Measurements from ENCODE around the gene RERE.

RERE gene

DNA sequence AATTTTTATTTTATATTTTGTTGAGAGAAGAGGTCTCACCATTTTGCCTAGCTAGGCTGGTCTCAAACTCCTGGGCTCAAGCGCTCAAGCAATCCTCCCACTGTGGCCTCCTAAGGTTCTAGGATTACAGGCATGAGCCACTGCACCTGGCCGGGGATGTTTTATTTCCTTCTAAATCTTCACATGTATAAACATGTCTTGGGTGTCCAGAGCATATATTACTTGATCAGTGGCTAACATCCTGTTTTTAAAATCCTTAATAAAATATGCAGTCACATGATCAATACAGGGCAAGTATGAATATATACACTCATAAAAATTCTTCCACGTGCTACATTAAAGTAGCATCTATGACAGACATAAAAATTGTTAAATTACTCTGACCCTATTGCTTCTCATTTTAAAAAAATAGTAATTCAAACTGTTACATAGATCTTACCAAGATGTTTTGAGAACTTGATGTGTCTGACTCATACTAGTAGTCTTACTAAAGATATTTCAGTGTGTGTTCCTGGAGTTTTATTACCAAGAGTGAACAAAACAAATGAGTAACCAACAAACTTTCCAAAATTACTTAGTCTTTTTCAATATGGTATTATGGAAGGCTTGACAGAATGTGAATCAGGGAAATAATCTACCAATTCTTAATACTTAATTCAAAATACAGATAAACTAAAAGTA, 277.0 kb downstream of the RERE start:
- no peak for DNase-seq

DNA sequence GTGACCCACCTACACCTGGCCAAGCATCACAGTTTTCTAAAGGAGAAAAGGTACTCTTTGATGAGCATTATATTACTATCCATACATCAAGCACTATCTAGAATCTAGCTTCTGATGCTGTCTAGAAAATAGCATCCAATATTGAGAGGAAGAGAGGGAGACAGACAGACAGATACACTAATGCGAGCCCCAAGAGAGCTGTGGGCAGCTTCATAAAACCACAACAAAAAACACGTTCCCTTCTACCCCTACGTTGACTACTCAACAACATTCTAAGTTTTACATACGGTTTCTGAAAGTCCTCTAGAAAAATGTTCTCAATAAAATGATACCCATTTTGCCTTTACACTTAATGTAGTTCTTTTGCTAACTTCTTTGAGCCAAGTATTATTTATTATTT, 277.8 kb downstream of the RERE start:
- no peak for DNase-seq

DNA sequence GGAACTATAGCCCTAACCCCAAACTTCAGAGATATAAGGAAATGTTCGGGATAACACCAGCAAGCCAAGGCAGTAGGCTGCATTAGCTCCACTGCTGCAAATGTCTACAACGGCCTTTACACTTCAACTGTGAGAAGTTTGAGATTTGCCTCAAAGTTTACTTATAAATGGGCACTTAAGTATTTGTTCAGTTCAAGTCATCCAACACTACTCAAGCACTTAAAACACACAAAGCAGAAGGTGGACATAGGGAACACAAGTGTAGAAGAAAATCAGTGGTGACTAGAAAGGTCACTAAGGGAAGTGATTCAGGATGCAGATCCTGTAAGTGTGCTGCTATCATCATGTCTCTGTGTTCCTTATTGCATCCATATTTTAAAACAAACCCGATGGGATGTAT, 278.9 kb downstream of the RERE start:
- no peak for DNase-seq

DNA sequence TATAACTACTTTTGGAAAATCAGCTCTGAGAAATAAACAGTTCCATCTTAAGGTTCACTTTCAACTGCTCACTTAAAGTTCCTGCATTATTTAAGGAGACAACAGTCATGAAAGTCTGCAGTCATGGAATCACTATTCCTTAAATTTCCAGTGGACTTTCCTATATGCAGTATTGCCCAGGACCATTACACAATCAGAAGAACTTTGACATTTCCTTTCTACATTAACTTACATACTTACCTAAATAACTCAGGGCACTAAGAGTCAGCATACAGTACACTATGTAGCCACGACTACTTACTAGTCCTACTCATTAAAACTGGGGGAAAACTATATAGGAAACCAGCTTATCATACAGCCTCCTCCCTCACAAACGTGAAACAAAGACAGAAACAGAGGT, 279.4 kb downstream of the RERE start:
- no peak for DNase-seq

DNA sequence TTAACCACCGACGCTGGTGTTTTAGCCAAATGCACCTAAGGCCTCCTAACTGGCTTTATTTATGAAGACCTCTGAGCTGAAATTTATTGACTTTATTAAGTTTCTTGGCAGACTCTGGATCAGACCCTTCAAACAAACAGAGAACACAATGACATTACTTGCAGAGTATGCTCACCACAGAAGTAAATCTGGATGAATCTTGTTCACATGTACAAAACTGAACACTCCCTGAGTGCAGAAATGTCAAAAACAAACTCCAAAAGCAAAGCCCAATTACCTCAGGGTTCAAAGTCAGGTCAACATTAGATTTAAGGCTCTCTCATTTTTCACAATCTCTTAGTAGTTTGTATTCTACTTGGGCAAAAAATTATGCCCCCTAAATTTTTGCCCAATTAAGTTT, 280.9 kb downstream of the RERE start:
- DNase-seq, result no peak

DNA sequence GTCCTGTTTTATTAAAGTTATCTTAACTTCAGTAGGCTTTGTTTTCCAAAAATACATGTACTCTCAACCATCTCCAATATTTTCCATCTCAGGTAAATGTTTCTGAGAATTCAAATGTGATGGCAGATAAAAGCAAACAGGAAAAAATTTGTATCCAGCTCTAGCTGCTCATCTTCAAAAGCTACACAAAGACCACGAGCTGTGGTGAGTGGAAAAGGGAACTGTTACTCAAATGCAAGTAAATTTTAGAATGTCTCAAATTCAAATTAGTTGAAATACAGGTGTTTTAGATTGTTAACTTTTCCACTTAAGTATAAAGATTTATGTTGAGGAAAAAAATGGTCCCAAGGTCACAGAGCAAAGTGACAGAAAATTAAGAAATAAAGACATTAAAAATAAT, 283.5 kb downstream of the RERE start:
- DNase-seq, result no peak

DNA sequence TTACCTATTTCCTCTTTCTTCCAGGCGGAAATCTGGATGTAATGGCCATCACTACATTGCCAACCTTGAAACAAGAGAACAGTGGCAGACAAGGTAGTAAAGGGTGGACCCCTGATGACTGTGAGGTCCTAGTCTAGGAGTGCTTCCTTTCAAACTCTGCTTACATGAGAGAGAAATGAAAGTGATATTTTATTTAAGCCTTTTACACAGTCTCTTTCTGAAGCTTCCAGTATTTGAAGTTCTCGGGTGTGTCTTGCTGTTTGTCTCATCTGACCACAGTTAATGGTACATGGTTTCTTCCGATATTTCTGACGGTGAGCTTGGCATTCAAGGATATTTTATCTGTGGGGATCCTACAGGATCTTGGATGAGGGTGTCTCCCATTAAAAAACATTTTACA, 284.3 kb downstream of the RERE start:
- no peak for DNase-seq

DNA sequence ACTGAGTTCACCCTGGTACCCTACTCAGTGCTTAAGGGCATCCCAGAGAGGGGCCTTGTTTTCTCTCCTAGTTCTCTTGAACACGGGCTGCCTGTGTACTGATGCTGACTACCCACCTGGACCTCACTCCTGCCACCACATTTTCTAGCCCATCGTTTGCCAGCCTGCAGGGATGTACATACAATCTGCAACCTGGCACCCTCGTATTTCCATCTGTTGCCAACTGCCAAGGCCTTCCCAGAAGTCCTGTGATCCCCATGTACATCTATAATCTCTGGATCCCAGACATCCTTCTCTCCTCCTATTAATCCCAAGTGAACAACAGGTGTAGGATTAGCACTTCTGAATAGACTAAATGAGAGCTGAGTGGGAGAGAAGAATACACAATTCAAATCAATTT, 287.5 kb downstream of the RERE start:
- peak in 1 of 14 donors; percentile 64 for DNase-seq

DNA sequence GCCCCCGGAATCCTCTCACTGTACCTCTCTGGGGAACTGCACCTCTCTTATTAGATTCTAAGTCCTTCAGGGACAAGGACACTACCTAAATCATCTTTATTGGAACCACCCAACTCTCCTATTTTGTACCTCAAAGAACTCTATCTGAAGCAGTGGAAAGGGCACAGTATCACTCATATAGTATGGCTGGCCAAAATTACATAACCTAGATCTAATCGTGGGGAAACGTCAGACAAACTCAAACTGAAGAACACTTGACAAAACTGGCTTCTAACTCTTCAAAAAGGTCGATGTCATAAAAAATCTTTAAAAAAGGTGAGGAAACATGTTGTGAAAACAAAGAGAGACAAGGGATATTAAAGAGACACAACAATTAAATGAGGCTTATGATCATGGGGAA, 289.5 kb downstream of the RERE start:
- DNase-seq, result no peak

DNA sequence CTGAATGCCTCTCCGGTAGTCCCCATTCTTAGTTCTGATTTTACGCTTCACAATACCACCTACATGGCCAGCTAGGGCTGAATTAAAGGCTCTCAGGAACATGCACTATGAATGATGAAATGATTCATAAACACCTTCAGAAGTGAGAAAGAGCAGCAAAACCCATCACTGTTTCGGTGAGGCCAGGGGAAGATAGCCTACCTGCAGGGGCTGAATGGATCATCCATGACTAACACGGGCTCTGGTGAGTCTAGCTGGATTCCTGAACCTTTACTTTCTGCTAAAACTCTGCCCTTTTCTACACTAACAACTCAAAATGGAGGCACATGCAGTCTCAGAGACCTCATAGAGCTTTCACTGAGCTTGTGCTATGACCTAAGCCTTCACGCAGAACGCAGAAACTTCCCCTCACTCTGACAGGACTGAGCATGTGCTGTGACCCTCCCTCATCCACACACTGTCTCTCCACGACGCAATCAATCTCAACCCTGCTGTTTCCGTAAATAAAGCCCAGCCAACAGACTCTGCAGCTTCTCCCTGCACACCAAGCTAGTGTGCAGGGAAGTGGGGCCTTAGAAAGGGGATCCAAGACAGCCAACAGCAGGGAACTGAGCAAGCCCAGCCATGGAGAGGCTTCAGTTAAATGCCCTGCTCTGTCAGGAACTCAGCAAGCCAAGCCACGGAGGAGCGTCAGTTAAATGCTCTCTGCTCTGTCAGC, 291.7 kb downstream of the RERE start:
- peak in 12 of 14 donors; percentile 69 to 98 (median 87) for DNase-seq

DNA sequence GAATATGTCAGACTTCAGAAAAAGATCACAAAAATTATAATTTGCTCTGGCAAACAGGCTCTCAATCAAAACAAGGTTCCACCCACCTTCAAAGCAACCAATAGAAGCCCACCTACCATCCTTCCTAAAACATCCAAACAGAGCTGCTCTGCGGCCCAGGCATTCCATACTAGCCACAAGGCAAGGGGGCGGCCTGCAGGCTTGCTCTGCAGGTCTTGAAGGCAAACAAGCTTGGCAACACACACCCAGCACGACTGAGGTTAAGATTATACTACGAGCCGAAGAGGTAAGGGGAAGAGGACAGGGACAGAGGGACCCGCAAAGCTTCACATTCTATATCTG, 292.3 kb downstream of the RERE start:
- peak in 4 of 14 donors; percentile 27 to 66 (median 61) for DNase-seq

DNA sequence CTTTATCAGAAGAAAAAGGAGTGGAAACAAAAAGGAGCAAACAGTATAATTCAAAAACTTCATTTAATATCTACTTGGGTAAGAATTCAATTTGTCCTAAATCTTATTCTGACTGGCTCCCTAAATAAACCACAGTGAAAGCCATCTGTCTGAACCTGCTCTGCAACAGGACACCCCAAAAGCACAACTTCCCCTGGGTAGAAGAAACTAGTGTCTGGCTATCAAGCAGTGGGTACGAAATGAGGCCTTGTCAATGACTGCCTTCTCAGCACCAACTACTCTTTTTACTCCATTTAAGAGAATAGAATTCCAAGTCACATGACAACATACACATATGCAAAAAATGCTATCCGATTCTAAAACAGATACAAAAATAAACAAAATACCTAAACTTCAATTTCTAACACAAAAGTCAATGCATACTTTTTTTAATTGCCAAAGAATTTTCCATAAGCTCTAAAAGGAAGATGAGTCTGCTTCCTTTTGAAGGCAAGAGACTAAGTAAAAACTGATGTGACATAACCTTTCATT, 292.7 kb downstream of the RERE start:
- DNase-seq, result peak in 1 of 14 donors; percentile 19

DNA sequence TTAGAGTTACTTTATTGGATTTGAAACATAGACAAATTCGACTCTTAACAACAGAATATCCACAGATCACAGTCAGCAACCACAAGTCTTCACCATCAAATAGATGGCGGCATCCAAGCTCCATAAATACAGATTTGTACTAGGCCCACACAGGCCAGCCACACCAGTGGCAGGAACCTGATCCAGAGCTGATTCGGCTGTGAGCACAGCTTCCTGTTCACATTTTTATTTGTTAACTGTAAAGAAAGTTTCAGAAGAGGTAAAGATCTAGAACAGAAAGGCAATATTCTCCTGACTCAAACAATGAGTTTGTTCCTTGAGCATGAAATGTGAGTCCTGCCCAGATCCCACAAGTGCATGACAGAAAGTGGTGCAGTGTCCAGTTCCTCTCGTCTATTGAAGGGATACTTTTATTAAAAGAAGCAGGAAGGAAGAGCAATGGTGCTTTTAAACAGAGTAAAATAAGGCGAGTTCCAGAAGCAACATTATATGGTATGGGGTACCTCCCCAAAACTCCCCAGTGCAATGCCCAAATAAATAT, 293.7 kb downstream of the RERE start:
- DNase-seq, result no peak

DNA sequence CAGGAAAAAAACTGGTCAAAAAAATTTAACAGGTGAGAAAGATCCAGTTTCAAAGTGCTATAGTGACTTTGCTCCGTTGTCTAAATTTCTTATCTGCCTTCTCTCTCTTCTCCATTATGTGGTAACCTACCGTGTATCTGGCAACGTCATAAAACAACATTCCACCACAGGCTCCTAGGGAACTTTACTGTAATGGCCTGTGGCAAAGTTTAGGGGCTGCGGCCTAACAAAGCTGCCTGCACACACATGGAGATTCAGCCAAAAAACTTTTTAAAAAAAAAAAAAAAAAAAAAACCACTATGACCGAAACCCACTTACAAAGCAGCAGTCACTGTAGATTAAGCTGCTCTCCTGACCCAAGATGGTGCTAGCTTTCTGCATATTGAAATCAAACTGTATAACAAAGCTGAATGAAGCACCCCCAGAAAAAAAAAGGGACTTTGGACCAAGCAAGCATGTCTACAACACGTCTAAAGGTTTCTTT, 296.9 kb downstream of the RERE start:
- no peak for DNase-seq

DNA sequence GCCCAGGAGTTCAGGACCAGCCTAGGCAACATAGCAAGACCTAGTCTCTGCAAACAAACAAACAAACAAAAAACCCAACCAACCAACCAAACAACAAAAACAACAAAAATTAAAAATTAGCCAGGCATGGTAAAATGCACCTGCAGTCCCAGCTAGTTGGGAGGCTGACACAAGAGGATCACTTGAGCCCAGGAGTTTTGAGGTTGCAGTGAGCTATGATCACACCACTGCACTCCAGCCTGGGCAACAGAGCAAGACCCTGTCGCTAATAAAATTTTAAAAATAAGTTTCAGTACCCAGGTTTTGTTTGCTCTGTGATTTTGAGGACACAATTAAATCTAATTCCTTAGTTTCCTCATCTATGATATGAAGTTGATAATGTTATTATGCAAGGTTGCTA, 298.3 kb downstream of the RERE start:
- no peak for DNase-seq

DNA sequence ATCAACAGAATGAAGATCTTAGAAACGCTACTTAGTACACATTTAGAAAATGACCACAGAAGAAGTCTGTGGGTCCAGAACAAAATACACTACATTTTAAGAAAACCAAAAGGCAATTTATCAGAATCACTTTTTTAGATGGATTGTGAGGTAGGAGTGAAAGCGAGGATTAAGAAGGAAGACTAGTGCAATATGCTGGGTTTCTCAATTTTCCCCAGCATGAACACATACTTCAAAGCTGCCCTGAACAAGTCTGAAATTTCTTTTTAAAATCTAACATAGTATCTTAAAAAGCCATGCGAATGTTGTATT, 299.0 kb downstream of the RERE start:
- DNase-seq, result no peak

DNA sequence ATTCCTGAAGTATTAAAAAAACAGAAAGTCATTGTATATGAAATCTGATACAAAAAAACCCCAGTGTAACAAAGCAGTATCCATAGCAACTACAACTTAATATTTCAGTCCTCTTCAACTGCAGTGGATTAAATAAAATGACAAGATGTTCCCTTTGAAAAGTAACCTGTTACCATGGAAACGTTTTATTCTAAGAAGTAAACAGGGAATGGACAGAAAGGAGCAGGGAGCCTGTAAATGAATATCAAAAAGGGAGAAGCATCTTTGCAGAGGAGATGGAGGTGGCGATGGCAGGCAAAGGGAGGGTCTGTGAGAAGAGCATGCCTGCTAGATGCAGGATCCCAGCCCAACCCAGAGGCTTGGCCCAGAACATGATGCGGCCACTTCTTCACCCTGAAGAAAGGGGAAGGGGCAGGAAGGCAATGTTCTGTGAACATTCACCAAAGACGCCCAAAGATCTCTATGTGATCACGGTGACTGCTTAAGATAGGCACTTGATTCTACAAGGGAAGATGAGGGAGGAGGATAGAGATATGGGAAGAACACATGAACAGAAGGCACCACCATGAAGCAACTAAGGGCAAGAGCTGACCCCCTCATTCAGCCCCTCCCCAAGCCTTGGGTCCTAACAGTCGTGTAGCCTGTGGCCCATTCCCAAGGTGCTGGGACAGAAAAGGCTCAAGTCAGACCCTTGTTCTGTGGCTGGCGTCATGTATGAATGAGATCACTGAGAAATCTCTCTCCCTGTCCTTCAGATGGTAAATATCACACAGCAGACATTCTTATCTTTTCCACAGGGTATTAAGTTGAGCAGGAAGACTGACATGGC, 299.6 kb downstream of the RERE start:
- DNase-seq, result peak in 1 of 14 donors; percentile 25

DNA sequence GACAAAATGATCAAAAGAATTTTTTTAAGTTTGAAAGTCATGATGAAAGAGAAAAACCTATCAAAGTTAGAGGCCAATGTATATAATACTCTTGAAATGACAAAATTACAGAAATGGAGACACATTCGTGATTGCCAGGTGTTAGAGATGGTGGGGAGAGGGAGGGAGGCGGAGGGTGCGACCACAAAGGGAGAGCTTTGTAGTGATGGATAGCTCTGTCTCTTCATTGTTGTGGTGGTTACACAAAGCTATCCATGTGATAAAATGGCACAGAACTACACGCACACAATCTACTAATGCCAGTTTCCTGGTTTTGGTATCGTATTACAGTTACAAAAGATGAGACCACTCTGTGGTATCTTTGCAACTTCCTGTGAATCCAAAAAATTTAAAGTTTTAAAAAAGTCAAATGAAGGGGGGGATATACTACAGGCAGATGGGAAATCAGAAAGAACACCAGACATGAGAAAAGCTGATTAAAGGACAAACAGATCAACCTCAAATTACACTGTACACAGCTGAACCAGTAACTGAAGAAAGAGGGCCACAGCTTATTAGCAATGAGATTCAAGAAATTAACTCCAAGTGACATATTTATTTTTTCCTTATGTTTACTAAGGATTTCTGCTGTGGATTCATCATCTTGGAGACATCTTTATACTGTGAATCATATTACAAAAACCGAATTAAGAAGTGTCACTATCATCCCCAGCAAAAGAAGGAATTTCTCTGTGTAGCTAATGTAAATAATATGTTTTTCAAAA, 300.5 kb downstream of the RERE start:
- DNase-seq, result peak in 4 of 14 donors; percentile 14 to 33 (median 19)

DNA sequence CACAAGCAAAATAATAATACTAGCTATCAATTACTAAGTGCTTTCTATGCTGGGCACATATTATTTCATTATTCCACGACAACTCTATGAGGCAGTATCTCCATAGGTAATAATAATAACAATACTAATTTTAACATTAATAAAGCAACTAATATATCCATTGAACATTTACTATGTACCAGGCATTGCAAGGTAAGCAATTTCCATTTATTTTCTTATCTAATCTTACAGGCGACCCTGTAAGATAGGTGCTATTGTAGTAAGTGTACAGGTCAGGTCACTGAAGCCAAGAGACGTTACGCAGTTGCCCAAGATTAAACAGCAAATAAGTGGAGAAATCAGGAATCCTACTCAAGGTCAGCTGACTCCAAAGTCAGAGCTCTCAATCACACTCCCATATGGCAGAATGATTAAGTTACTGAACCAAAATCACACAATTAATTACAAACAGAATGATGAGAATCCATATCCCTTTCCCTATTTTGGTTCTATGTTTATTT, 301.1 kb downstream of the RERE start:
- DNase-seq, result no peak

DNA sequence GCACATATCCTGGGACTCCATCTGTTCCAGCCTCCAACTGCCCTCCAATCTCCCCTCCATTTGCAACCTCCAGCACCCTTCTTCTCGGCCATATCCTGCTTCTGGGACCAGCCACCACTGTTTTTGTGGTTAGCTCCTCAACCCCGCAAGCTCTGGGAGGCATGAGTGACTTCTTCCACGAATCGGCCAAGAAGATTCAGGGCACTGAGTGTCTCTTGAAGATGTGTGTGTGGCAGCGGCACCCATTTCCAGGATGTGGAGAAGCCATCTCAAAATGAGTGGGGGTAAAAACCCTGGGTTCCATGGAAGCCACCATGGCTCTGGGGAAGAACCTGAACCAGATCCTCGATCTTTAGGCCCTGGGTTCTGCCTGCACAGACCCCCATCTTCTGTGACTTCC, 304.9 kb downstream of the RERE start:
- no peak for DNase-seq

DNA sequence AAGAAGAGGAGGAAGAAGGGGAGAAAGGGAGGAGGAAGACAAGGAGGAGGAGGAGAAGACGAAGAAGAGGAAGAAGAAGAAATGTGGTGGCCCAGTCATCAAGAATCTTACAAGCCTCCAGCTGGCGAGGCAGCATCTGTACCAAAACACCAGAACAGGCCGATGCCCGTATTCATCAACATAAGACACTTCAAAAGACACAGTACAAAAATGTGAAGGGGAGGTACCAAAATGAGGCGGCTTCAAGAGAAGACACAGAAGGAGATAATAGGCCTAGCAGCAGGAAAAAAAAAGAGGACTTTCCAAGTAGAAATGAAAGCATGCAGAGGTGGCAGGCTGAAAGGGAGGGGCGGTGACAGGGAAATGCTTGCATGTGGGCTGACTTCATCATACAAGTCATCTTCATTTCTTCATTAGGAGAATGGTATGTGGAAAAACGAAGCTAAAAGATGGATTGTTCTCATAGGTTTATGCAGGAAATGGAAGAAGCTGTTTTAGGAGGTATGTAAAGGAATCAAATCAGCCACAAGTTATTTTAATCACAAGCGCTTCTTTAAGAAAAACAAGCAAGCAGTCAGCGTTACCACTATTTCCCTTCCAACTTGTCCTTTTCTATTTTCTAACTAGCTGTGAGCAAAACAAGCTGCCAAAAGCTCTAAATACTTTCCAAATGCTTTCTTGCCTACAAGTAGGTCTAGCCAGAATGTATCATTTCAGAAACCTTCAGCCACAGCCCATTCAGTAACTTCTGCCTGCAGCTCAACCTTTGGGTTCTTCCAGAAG, 307.2 kb downstream of the RERE start:
- peak in 1 of 14 donors; percentile 14 for DNase-seq
